Measurements from ENCODE around the gene WDR64. TPM values are rescaled to one million over a fixed set of nuclear protein-coding genes. Genes with fewer than 3 reads are reported as not detected.
"Not testable (repeated sequence)": the region's sequence is repeated elsewhere in the genome, so short reads cannot be mapped to it uniquely, and the experiment has no call there.

Gene WDR64
- total and polyA plus RNA-seq, 3 donors from 2014 or later = 4.3 to 7.1 (median 5.5) TPM

- Histone ChIP-seq H3K4me3 (no peak overlapping the region), H3K27ac (no peak overlapping the region), H3K9me3 (no peaks in the 10 kb centered on the region), H3K27me3 (no peaks in the 10 kb centered on the region), H3K4me1 (no peaks in the 10 kb centered on the region), H3K36me3 (ENCODE audit: low read depth, missing control alignments) (no peaks in the 10 kb centered on the region)
- 61 to 66% methylated on average over 4 of the region's 4 CpGs for WGBS, 2 donors
- TF ChIP-seq CTCF (IDR thresholded peaks at IDR 0.05) (no peak), POLR2A (IDR thresholded peaks at IDR 0.05) (no peak)
- intact Hi-C loops (cut with DNase I; ENCODE audit: low total_unique reads) = no loop called here
- no peak for DNase-seq
Observed at GRCh38 chr1:241724741-241725356, 72.8 kb downstream of the WDR64 start.

DNA sequence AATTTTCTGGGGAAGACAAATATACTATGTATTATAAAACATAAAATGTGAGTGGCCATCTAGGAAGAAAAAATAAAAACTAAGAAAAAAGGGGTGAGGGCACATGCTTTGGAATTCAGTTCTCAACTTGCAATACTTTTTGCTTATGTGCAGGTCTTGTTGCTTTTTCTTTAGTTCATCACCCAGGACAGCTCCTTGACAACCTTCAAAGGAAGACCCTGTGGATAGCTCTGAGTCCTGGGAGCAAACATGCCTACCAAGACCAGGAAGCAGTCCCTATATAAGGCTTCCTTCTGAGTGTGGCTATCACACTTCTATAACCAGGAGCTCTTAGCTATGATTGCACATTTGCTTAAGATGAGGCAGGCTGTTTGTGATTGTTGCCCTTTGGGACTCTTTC, 78.0 kb downstream of the WDR64 start:
- TF ChIP-seq CTCF (IDR thresholded peaks at IDR 0.05) (no peak), POLR2A (IDR thresholded peaks at IDR 0.05) (no peak)
- intact Hi-C loops (cut with DNase I; ENCODE audit: low total_unique reads) = no loop called here
- no peaks in the 10 kb centered on the region for H3K4me1 ChIP-seq
- no peak overlapping the region for H3K4me3 ChIP-seq
- H3K9me3 ChIP-seq = no peaks in the 10 kb centered on the region
- H3K27me3 ChIP-seq = no peaks in the 10 kb centered on the region
- H3K36me3 ChIP-seq (ENCODE audit: low read depth, missing control alignments) = no peaks in the 10 kb centered on the region
- no peak for DNase-seq
- no peak overlapping the region for H3K27ac ChIP-seq

GRCh38 chr1:241733899-241734298, 81.8 kb downstream of the WDR64 start:
- Histone ChIP-seq H3K9me3 (no peaks in the 10 kb centered on the region), H3K4me3 (no peak overlapping the region), H3K4me1 (no peaks in the 10 kb centered on the region), H3K27me3 (no peaks in the 10 kb centered on the region), H3K27ac (no peak overlapping the region), H3K36me3 (ENCODE audit: low read depth, missing control alignments) (no peaks in the 10 kb centered on the region)
- intact Hi-C loops (cut with DNase I; ENCODE audit: low total_unique reads) = no loop called here
- no peak for TF ChIP-seq CTCF (IDR thresholded peaks at IDR 0.05)
- no peak for TF ChIP-seq POLR2A (IDR thresholded peaks at IDR 0.05)
- no peak for DNase-seq
- WGBS, 2 donors = 82 to 98% methylated on average over 2 of the region's 2 CpGs

GRCh38 chr1:241734533-241734932, 82.5 kb downstream of the WDR64 start:
- 76 to 89% methylated on average over 5 of the region's 5 CpGs for WGBS, 2 donors
- Histone ChIP-seq H3K27ac (no peak overlapping the region), H3K4me3 (no peak overlapping the region), H3K36me3 (ENCODE audit: low read depth, missing control alignments) (no peaks in the 10 kb centered on the region), H3K27me3 (no peaks in the 10 kb centered on the region), H3K4me1 (no peaks in the 10 kb centered on the region), H3K9me3 (no peaks in the 10 kb centered on the region)
- DNase-seq = no peak
- TF ChIP-seq CTCF (IDR thresholded peaks at IDR 0.05) (no peak), POLR2A (IDR thresholded peaks at IDR 0.05) (no peak)
- intact Hi-C loops (cut with DNase I; ENCODE audit: low total_unique reads) = no loop called here

- H3K36me3 ChIP-seq (ENCODE audit: low read depth, missing control alignments); DNase-seq; H3K4me3 ChIP-seq; H3K4me1 ChIP-seq; intact Hi-C loops (cut with DNase I; ENCODE audit: low total_unique reads); H3K27me3 ChIP-seq; H3K9me3 ChIP-seq; H3K27ac ChIP-seq: not testable (repeated sequence)
- 89 to 98% methylated on average over 8 of the region's 8 CpGs for WGBS, 2 donors
Observed at GRCh38 chr1:241735493-241735926, 83.4 kb downstream of the WDR64 start.

Measured in testis (tissue), 3 donors.